Neural crest cell (in vitro differentiated cells): ENCODE data around the gene HOXC6. TPM values are rescaled to one million over a fixed set of nuclear protein-coding genes. Genes with fewer than 3 reads are reported as not detected.

ENCODE experiments used
- DNase-seq: peaks from one replicate; pipeline ENCODE4 v3.0.0; 2021; ENCODE audit warnings: low read depth, mixed read lengths, low spot score
- H3K27ac Mint-ChIP-seq: one replicate; pipeline ENCODE4 v1.8.0; 2021; ENCODE audit warnings: mild to moderate bottlenecking, mixed read lengths; ENCODE audit not compliant: unreplicated experiment
- H3K27me3 Mint-ChIP-seq: 2 replicates; pipeline ENCODE4 v1.8.0; 2021; ENCODE audit warnings: low read depth, mild to moderate bottlenecking, mixed read lengths
- H3K36me3 Mint-ChIP-seq: 2 replicates; pipeline ENCODE4 v1.8.0; 2021; ENCODE audit warnings: low read depth, mild to moderate bottlenecking, mixed read lengths
- H3K4me1 Mint-ChIP-seq: 2 replicates; pipeline ENCODE4 v1.8.0; 2021; ENCODE audit warnings: mixed read lengths
- H3K4me3 Mint-ChIP-seq: one replicate; pipeline ENCODE4 v1.8.0; 2021; ENCODE audit warnings: mild to moderate bottlenecking, mixed read lengths
- H3K9me3 Mint-ChIP-seq: 2 replicates; pipeline ENCODE4 v1.8.0; 2021; ENCODE audit warnings: mixed read lengths
- CTCF ChIP-seq: fragments of 200-600 bp; sonication (generic); conservative IDR thresholded peaks from 2 replicates; pipeline ENCODE4 v1.5.0; 2021; ENCODE audit warnings: antibody characterized with exemption, mild to moderate bottlenecking
- total RNA-seq: library from RNA; stranded (reverse); gene quantifications from 2 replicates; pipeline ENCODE4 v1.2.1, GENCODE V29; 2021

The HOXC6 gene
- total RNA-seq, 1 donor from 2014 or later: 11.0 TPM

GRCh38 chr12:54021432-54022013, 6.7 kb upstream of the HOXC6 start:
- Mint-ChIP-seq H3K4me3 (peak overlapping the region; percentile 84), H3K27ac (no peak overlapping the region), H3K27me3 (peaks cover 98% of the 10 kb centered on the region), H3K36me3 (no peaks in the 10 kb centered on the region), H3K9me3 (no peaks in the 10 kb centered on the region), H3K4me1 (peaks cover 18% of the 10 kb centered on the region)
- no peak for DNase-seq
- no peak for TF ChIP-seq CTCF

GRCh38 chr12:54022960-54023884, 5.0 kb upstream of the HOXC6 start:
- Mint-ChIP-seq H3K27me3 (peaks cover 98% of the 10 kb centered on the region), H3K4me1 (peaks cover 16% of the 10 kb centered on the region), H3K27ac (no peak overlapping the region), H3K4me3 (peak overlapping the region; percentile 84), H3K36me3 (no peaks in the 10 kb centered on the region), H3K9me3 (no peaks in the 10 kb centered on the region)
- no peak for TF ChIP-seq CTCF
- DNase-seq: no peak

- Mint-ChIP-seq H3K27me3 (peaks cover 100% of the 10 kb centered on the region), H3K9me3 (no peaks in the 10 kb centered on the region), H3K36me3 (no peaks in the 10 kb centered on the region), H3K4me1 (peaks cover 16% of the 10 kb centered on the region), H3K27ac (no peak overlapping the region), H3K4me3 (peak overlapping the region; percentile 71)
- no peak for TF ChIP-seq CTCF
- no peak for DNase-seq
Measured at GRCh38 chr12:54024127-54024526, 4.1 kb upstream of the HOXC6 start.

- Mint-ChIP-seq H3K27me3 (peaks cover 100% of the 10 kb centered on the region), H3K4me1 (peaks cover 16% of the 10 kb centered on the region), H3K36me3 (peaks cover 3% of the 10 kb centered on the region), H3K27ac (no peak overlapping the region), H3K9me3 (no peaks in the 10 kb centered on the region), H3K4me3 (peak overlapping the region; percentile 71)
- DNase-seq: no peak
- TF ChIP-seq CTCF: no peak
Measured at GRCh38 chr12:54024581-54025305, 3.5 kb upstream of the HOXC6 start.

- H3K27me3 Mint-ChIP-seq: peaks cover 100% of the 10 kb centered on the region
Measured at GRCh38 chr12:54025499-54026405, 2.5 kb upstream of the HOXC6 start.

More at GRCh38 chr12:54025499-54026405, 2.5 kb upstream of the HOXC6 start:
- Mint-ChIP-seq H3K9me3 (no peaks in the 10 kb centered on the region), H3K4me3 (peak overlapping the region; percentile 32), H3K4me1 (peaks cover 12% of the 10 kb centered on the region), H3K27ac (peak overlapping the region; percentile 14), H3K36me3 (peaks cover 3% of the 10 kb centered on the region)
- DNase-seq: no peak
- no peak for TF ChIP-seq CTCF
